Measurements from ENCODE around the gene NID2. TPM values are rescaled to one million over a fixed set of nuclear protein-coding genes. Genes with fewer than 3 reads are reported as not detected.

The NID2 gene
- total and polyA plus RNA-seq, 10 of the 15 experiments (the other 5 are each of a cell fraction or from before 2014, with no cell fraction given), result 0.04 to 0.49 (median 0.23) TPM; not detected in 3

GRCh38 chr14:52039124-52039815, 29.6 kb downstream of the NID2 start (continued):
- TF ChIP-seq PRDM15 (CRISPR knock-in tag; IDR thresholded peaks at IDR 0.05), result no peak
- no peak for TF ChIP-seq ZNF207 (IDR thresholded peaks at IDR 0.05; ENCODE audit: borderline replicate concordance)
- no peak for TF ChIP-seq STAT3 (IDR thresholded peaks at IDR 0.05; ENCODE audit: low read depth, low read length)
- TF ChIP-seq ZNF384 (IDR thresholded peaks at IDR 0.05; ENCODE audit: borderline replicate concordance, low read depth, low read length), result no peak
- no peak for TF ChIP-seq BMI1 (IDR thresholded peaks at IDR 0.05; ENCODE audit: borderline replicate concordance)

GRCh38 chr14:52033101-52033642, 35.7 kb downstream of the NID2 start:
- Histone ChIP-seq H3K27ac (ENCODE audit: control insufficient read depth, insufficient read depth) (no peak overlapping the region), H2AFZ (ENCODE audit: control insufficient read depth, low read depth, low read length) (no peak overlapping the region), H3K27me3 (replicated peaks in 1 of 2; ENCODE audit: control insufficient read depth in 2 of 2, insufficient read depth in 2 of 2, low read length in 1 of 2) (no peaks in the 10 kb centered on the region), H3K9ac (ENCODE audit: control insufficient read depth, insufficient read depth, low read length) (no peak overlapping the region), H3K4me1 (ENCODE audit: control insufficient read depth, insufficient read depth, low read length) (no peaks in the 10 kb centered on the region), H3K79me2 (ENCODE audit: control insufficient read depth, insufficient read depth, low read length) (no peaks in the 10 kb centered on the region), H3K4me2 (ENCODE audit: control insufficient read depth, insufficient read depth) (no peak overlapping the region), H3K9me3 (replicated peaks; ENCODE audit: control insufficient read depth, insufficient read depth, low read length) (no peaks in the 10 kb centered on the region; the same call in 2 of the 3 replicates), H3K36me3 (ENCODE audit: control insufficient read depth in 2 of 2, insufficient read depth in 2 of 2, low read length in 1 of 2) (no peaks in the 10 kb centered on the region), H3K4me3 (no peak overlapping the region), H4K20me1 (ENCODE audit: control insufficient read depth, insufficient read depth) (no peaks in the 10 kb centered on the region)
- WGBS (ENCODE audit: insufficient coverage, insufficient replicate concordance, low lambda C conversion rate, missing lambda C conversion rate), result 15% methylated on average over 10 of the region's 10 CpGs
- intact Hi-C loops (cut with micrococcal nuclease; ENCODE audit: unreplicated experiment), result no loop called here
- in situ Hi-C loops (cut with MboI), result no loop called here
- CTCF ChIA-PET, result no interaction called here
- SMC1A ChIA-PET (ENCODE audit: uncharacterized antibody, unreplicated experiment), result no interaction called here
- POLR2A ChIA-PET, result no interaction called here
- RAD21 ChIA-PET (ENCODE audit: unreplicated experiment), result no interaction called here
- no peak for DNase-seq (ENCODE audit: low read depth, low spot score)
- TF ChIP-seq USF2 (IDR thresholded peaks at IDR 0.05; ENCODE audit: borderline replicate concordance, low read depth, low read length), result no peak
- no peak for TF ChIP-seq FOS (IDR thresholded peaks at IDR 0.05; ENCODE audit: borderline replicate concordance, extremely low read depth, insufficient read length)
- no peak for TF ChIP-seq BCL11A (IDR thresholded peaks at IDR 0.05; ENCODE audit: low read depth, low read length)
- TF ChIP-seq CHD2 (IDR thresholded peaks at IDR 0.05; ENCODE audit: borderline replicate concordance, low read depth, low read length), result no peak
- no peak for ATAC-seq
- BruUV-seq (replicated peaks), result no TSS peak
- FAIRE-seq, result no peak

All from GM12878 (cell line).